HAP-1 (cell line): Measurements from ENCODE around the gene FAM151B.

ENCODE experiments used
- DNase-seq, 2 experiments: peaks; one replicate each; pipeline ENCODE4 v3.0.0-alpha.2; 2016 to 2020; ENCODE audit warnings: low spot score in 2 of 2
- H3K27me3 ChIP-seq: fragments of 250-450 bp; sonication (Bioruptor Pico); 2 replicates; pipeline ENCODE4 v1.5.1; 2020; ENCODE audit warnings: low read depth, mild to moderate bottlenecking, moderate library complexity
- H3K36me3 ChIP-seq: fragments of 250-450 bp; sonication (Bioruptor Pico); replicated peaks from 2 replicates; pipeline ENCODE4 v1.5.1; 2020; ENCODE audit warnings: mild to moderate bottlenecking
- H3K4me1 ChIP-seq: fragments of 250-450 bp; sonication (Bioruptor Pico); 2 replicates; pipeline ENCODE4 v1.5.1; 2020; ENCODE audit warnings: mild to moderate bottlenecking
- H3K4me3 ChIP-seq: fragments of 250-450 bp; sonication (Bioruptor Pico); 2 replicates; pipeline ENCODE4 v1.5.1; 2020; ENCODE audit warnings: mild to moderate bottlenecking, moderate library complexity
- H3K9me3 ChIP-seq: fragments of 250-450 bp; sonication (Bioruptor Pico); 2 replicates; pipeline ENCODE4 v1.5.1; 2020; ENCODE audit warnings: mild to moderate bottlenecking, moderate library complexity
- in situ Hi-C: fragments of 300-500 bp; cut with MboI; formaldehyde crosslinking; loops from 3 replicates; pipeline ENCODE4 v1.14.3; 2020; ENCODE audit warnings: low sequenced_read_pairs, inconsistent platforms, mixed read lengths

FAM151B gene

GRCh38 chr5:80516826-80517225, 28.9 kb downstream of the FAM151B start:
- no peaks in the 10 kb centered on the region for H3K9me3 ChIP-seq
- H3K4me1 ChIP-seq = no peaks in the 10 kb centered on the region
- no peak overlapping the region for H3K4me3 ChIP-seq
- in situ Hi-C loops = no loop called here
- no peak for DNase-seq
- no peaks in the 10 kb centered on the region for H3K27me3 ChIP-seq
- no peaks in the 10 kb centered on the region for H3K36me3 ChIP-seq

- in situ Hi-C loops = no loop called here
- Histone ChIP-seq H3K9me3 (peaks cover 2% of the 10 kb centered on the region; the same call in 1 of the 2 replicates), H3K36me3 (no peaks in the 10 kb centered on the region), H3K4me3 (no peak overlapping the region), H3K27me3 (no peaks in the 10 kb centered on the region), H3K4me1 (peaks cover 4% of the 10 kb centered on the region; the same call in 1 of the 2 replicates)
- DNase-seq = no peak
These were observed 52.8 kb downstream of the FAM151B start for GRCh38 chr5:80540691-80541090.

GRCh38 chr5:80541392-80541791, 53.5 kb downstream of the FAM151B start:
- no peak for DNase-seq
- in situ Hi-C loops = no loop called here
- H3K27me3 ChIP-seq = no peaks in the 10 kb centered on the region
- H3K9me3 ChIP-seq = peaks cover 2% of the 10 kb centered on the region; the same call in 1 of the 2 replicates
- peaks cover 4% of the 10 kb centered on the region; the same call in 1 of the 2 replicates for H3K4me1 ChIP-seq
- no peaks in the 10 kb centered on the region for H3K36me3 ChIP-seq
- H3K4me3 ChIP-seq = no peak overlapping the region

GRCh38 chr5:80554646-80555045, 66.7 kb downstream of the FAM151B start:
- no peak overlapping the region for H3K4me3 ChIP-seq
- H3K9me3 ChIP-seq = no peaks in the 10 kb centered on the region
- no peaks in the 10 kb centered on the region for H3K36me3 ChIP-seq
- in situ Hi-C loops = no loop called here
- DNase-seq = no peak
- H3K27me3 ChIP-seq = peaks cover 11% of the 10 kb centered on the region; the same call in 1 of the 2 replicates
- 0 out of 2 replicates have a peak, but pooled peaks cover under 1% of the 10 kb centered on the region for H3K4me1 ChIP-seq

GRCh38 chr5:80555099-80555498, 67.2 kb downstream of the FAM151B start:
- DNase-seq = no peak
- H3K36me3 ChIP-seq = no peaks in the 10 kb centered on the region
- H3K9me3 ChIP-seq = no peaks in the 10 kb centered on the region
- in situ Hi-C loops = no loop called here
- H3K27me3 ChIP-seq = peaks cover 11% of the 10 kb centered on the region; the same call in 1 of the 2 replicates
- H3K4me1 ChIP-seq = no peaks in the 10 kb centered on the region
- no peak overlapping the region for H3K4me3 ChIP-seq

- Histone ChIP-seq H3K27me3 (peaks cover 11% of the 10 kb centered on the region; the same call in 1 of the 2 replicates), H3K9me3 (no peaks in the 10 kb centered on the region), H3K4me3 (no peak overlapping the region), H3K4me1 (no peaks in the 10 kb centered on the region), H3K36me3 (no peaks in the 10 kb centered on the region)
- no peak for DNase-seq
- in situ Hi-C loops = no loop called here
These were observed 71.3 kb downstream of the FAM151B start for GRCh38 chr5:80559244-80559643.

GRCh38 chr5:80565330-80565729, 77.4 kb downstream of the FAM151B start:
- H3K36me3 ChIP-seq = no peaks in the 10 kb centered on the region
- H3K4me3 ChIP-seq = no peak overlapping the region
- H3K4me1 ChIP-seq = no peaks in the 10 kb centered on the region
- no peak for DNase-seq
- H3K27me3 ChIP-seq = peaks cover 8% of the 10 kb centered on the region
- H3K9me3 ChIP-seq = no peaks in the 10 kb centered on the region
- in situ Hi-C loops = no loop called here

GRCh38 chr5:80566711-80567259, 78.9 kb downstream of the FAM151B start:
- no peaks in the 10 kb centered on the region for H3K36me3 ChIP-seq
- no peaks in the 10 kb centered on the region for H3K9me3 ChIP-seq
- no peaks in the 10 kb centered on the region for H3K4me1 ChIP-seq
- DNase-seq = no peak
- H3K4me3 ChIP-seq = no peak overlapping the region
- in situ Hi-C loops = no loop called here
- H3K27me3 ChIP-seq = peaks cover 15% of the 10 kb centered on the region

- H3K36me3 ChIP-seq = no peaks in the 10 kb centered on the region
- in situ Hi-C loops = no loop called here
- no peak overlapping the region for H3K4me3 ChIP-seq
- no peak for DNase-seq
- peaks cover 15% of the 10 kb centered on the region for H3K27me3 ChIP-seq
- no peaks in the 10 kb centered on the region for H3K9me3 ChIP-seq
- no peaks in the 10 kb centered on the region for H3K4me1 ChIP-seq
These were observed 80.4 kb downstream of the FAM151B start for GRCh38 chr5:80568251-80568650.

GRCh38 chr5:80569086-80569960, 81.4 kb downstream of the FAM151B start:
- Histone ChIP-seq H3K9me3 (no peaks in the 10 kb centered on the region), H3K4me1 (no peaks in the 10 kb centered on the region), H3K27me3 (peaks cover 15% of the 10 kb centered on the region), H3K36me3 (no peaks in the 10 kb centered on the region), H3K4me3 (peak overlapping the region; percentile 36)
- peak in 1 of 2 experiments; percentile 21 for DNase-seq
- in situ Hi-C loops = no loop called here

- Histone ChIP-seq H3K27me3 (peaks cover 17% of the 10 kb centered on the region), H3K4me3 (peak within 1 kb of the TSS; percentile 36), H3K9me3 (no peaks in the 10 kb centered on the region), H3K4me1 (no peaks in the 10 kb centered on the region), H3K36me3 (no peaks in the 10 kb centered on the region)
- in situ Hi-C loops = no loop called here
- DNase-seq = peak; percentile 30 to 68
These were observed 82.3 kb downstream of the FAM151B start, which contains the start of gene ANKRD34B for GRCh38 chr5:80569961-80570786. Gene ANKRD34B, minus strand, starts transcription at chr5:80570280. Its CDS starts 10,261 bp downstream, at chr5:80560019.

GRCh38 chr5:80573062-80573461, 85.2 kb downstream of the FAM151B start:
- Histone ChIP-seq H3K4me3 (no peak overlapping the region), H3K9me3 (no peaks in the 10 kb centered on the region), H3K4me1 (no peaks in the 10 kb centered on the region), H3K36me3 (no peaks in the 10 kb centered on the region), H3K27me3 (peaks cover 20% of the 10 kb centered on the region)
- no peak for DNase-seq
- in situ Hi-C loops = no loop called here

GRCh38 chr5:80576383-80576782, 88.5 kb downstream of the FAM151B start:
- no peaks in the 10 kb centered on the region for H3K9me3 ChIP-seq
- in situ Hi-C loops = no loop called here
- H3K36me3 ChIP-seq = no peaks in the 10 kb centered on the region
- H3K27me3 ChIP-seq = peaks cover 4% of the 10 kb centered on the region
- no peak overlapping the region for H3K4me3 ChIP-seq
- no peak for DNase-seq
- H3K4me1 ChIP-seq = no peaks in the 10 kb centered on the region
